ENCODE results near the gene SLC25A45. TPM values are rescaled to one million over a fixed set of nuclear protein-coding genes. Genes with fewer than 3 reads are reported as not detected.

Gene SLC25A45
- total RNA-seq, 1 experiment from 2014 or later: 1.1 TPM

DNA sequence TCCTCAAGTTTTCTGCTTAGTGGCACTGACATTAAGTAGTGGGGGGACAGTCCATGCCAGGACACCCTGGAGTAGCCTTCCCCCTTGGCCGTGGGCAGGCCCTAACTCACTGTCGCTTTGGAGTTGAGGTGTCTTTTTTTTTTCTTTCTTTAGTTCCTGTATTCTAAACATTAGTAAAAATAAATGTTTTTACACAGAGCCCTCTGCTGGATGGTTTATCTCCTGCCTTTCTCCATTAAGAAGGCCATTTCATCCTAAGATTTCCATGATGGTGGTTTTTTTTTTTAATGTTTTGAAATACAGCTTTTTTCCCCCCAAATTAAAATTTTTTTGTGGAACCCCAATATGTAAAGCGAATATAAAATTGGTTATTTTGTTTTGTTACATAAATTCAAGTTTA lies 29.7 kb downstream of the SLC25A45 start:
- Histone ChIP-seq H3K23me2 (ENCODE audit: insufficient read length, low read depth, low read length, poor library complexity, severe bottlenecking) (peaks cover 18% of the 10 kb centered on the region), H4K5ac (ENCODE audit: insufficient read length, low read depth, low read length) (no peak overlapping the region), H3T11ph (ENCODE audit: low read length) (no peak overlapping the region), H2BK5ac (ENCODE audit: insufficient read length, low read length) (no peak overlapping the region), H2AK5ac (ENCODE audit: insufficient read length, low read length) (no peak overlapping the region), H3K4ac (ENCODE audit: low read depth, low read length) (no peak overlapping the region), H3K9me3 (ENCODE audit: control insufficient read depth, low read depth, low read length) (no peaks in the 10 kb centered on the region), H3K9ac (ENCODE audit: extremely low read depth, insufficient read length, low read length) (no peak overlapping the region), H4K91ac (ENCODE audit: insufficient read length, low read depth, low read length) (no peak overlapping the region), H3K4me1 (ENCODE audit: insufficient read depth, low read length) (no peaks in the 10 kb centered on the region), H3K27me3 (ENCODE audit: insufficient read depth, low read length) (peaks cover 2% of the 10 kb centered on the region; the same call in 1 of the 2 replicates), H3K14ac (ENCODE audit: insufficient read depth, low read length) (no peak overlapping the region), H3K56ac (ENCODE audit: insufficient read length, low read depth, low read length) (no peak overlapping the region), H3K27ac (ENCODE audit: insufficient read length, low read depth, low read length) (no peak overlapping the region), H3K4me2 (ENCODE audit: insufficient read depth, insufficient read length, low read length) (no peak overlapping the region), H4K8ac (replicated peaks; ENCODE audit: insufficient read length, low read depth, low read length) (no peak overlapping the region), H2BK120ac (ENCODE audit: low read depth, low read length, poor library complexity, severe bottlenecking) (no peak overlapping the region), H4K20me1 (ENCODE audit: control insufficient read depth, insufficient read depth, insufficient read length) (no peaks in the 10 kb centered on the region), H3K79me1 (ENCODE audit: insufficient read depth, low read depth, low read length, poor library complexity, severe bottlenecking) (no peaks in the 10 kb centered on the region), H2BK20ac (ENCODE audit: low read depth, low read length, poor library complexity, severe bottlenecking) (no peak overlapping the region), H2AFZ (ENCODE audit: low read length) (no peak overlapping the region), H2BK15ac (ENCODE audit: low read depth, low read length) (no peak overlapping the region), H2BK12ac (ENCODE audit: insufficient read length, low read depth, low read length) (no peak overlapping the region), H3K79me2 (ENCODE audit: insufficient read depth, low read length) (no peaks in the 10 kb centered on the region), H3K18ac (ENCODE audit: insufficient read length, low read depth, low read length) (no peak overlapping the region), H3K23ac (ENCODE audit: insufficient read length, low read depth, low read length) (no peak overlapping the region)
- H3K27me3 Mint-ChIP-seq (ENCODE audit: low read depth): peaks cover 27% of the 10 kb centered on the region
- no peak for DNase-seq
- peaks cover 17 to 48% (median 43%) of the 10 kb centered on the region in 3 experiments; a peak in 6 of 7 replicates for H3K36me3 Mint-ChIP-seq (ENCODE audit: insufficient read depth in 1 of 3, low read depth in 3 of 3)
- H3K4me1 Mint-ChIP-seq: peaks cover 10 to 12% of the 10 kb centered on the region in 2 experiments
- H3K4me3 Mint-ChIP-seq: no peak overlapping the region
- 0 out of 7 replicates have a peak overlapping the region, but pooled peaks of 1 of the 3 experiments have one; percentile 9 for H3K27ac Mint-ChIP-seq
- no peaks in the 10 kb centered on the region; a peak in 1 of 5 replicates for H3K9me3 Mint-ChIP-seq
- TF ChIP-seq, protein P1, sequence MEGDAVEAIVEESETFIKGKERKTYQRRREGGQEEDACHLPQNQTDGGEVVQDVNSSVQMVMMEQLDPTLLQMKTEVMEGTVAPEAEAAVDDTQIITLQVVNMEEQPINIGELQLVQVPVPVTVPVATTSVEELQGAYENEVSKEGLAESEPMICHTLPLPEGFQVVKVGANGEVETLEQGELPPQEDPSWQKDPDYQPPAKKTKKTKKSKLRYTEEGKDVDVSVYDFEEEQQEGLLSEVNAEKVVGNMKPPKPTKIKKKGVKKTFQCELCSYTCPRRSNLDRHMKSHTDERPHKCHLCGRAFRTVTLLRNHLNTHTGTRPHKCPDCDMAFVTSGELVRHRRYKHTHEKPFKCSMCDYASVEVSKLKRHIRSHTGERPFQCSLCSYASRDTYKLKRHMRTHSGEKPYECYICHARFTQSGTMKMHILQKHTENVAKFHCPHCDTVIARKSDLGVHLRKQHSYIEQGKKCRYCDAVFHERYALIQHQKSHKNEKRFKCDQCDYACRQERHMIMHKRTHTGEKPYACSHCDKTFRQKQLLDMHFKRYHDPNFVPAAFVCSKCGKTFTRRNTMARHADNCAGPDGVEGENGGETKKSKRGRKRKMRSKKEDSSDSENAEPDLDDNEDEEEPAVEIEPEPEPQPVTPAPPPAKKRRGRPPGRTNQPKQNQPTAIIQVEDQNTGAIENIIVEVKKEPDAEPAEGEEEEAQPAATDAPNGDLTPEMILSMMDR (conservative IDR thresholded peaks at IDR 0.05): peak; percentile 46
- no CpG with 5 or more reads among the region's 3 CpGs for WGBS (ENCODE audit: extremely low coverage, insufficient read length, low lambda C conversion rate)

Measured in H9 (cell line).